SH-SY5Y (cell line): ENCODE results near the gene MBOAT2.

Experiments
- GATA2 ChIP-seq: IDR thresholded peaks from 2 replicates; pipeline ENCODE4 v1.6.1; 2011; ENCODE audit warnings: mild to moderate bottlenecking, low read depth, low read length
- GATA3 ChIP-seq: IDR thresholded peaks from 2 replicates; pipeline ENCODE4 v1.6.1; 2011; ENCODE audit warnings: low read depth, mild to moderate bottlenecking, low read length, moderate library complexity

- TF ChIP-seq GATA3 (no peak), GATA2 (no peak)
Observed at GRCh38 chr2:8819948-8820347, 183.5 kb downstream of the MBOAT2 start.
